Thyroid gland (tissue), 4 donors: ENCODE results near the gene PEX11G.

Source experiments
- CTCF ChIP-seq, 6 experiments: fragments of 200-600 bp in 3 of 6; fragments of 450-650 bp in 3 of 6; sonication (generic) in 3 of 6; IDR thresholded peaks; one replicate each; pipeline ENCODE4 v1.5.1; 2016 to 2019; ENCODE audit warnings: antibody characterized with exemption in 6 of 6, mild to moderate bottlenecking in 2 of 6, inconsistent platforms in 1 of 6, moderate library complexity in 1 of 6
- POLR2A ChIP-seq, 2 donors: fragments of 450-650 bp; IDR thresholded peaks; one replicate each; pipeline ENCODE4 v1.6.1; 2017; ENCODE audit warnings: antibody characterized with exemption in 2 of 2, mild to moderate bottlenecking in 2 of 2, moderate library complexity in 1 of 2

- TF ChIP-seq CTCF (IDR thresholded peaks at IDR 0.05) (no peak), POLR2A (IDR thresholded peaks at IDR 0.05) (no peak)
Observed at GRCh38 chr19:7524992-7525739, 36.3 kb upstream of the PEX11G start.
